K562 (cell line): ENCODE measurements around the gene MAB21L1. TPM values are rescaled to one million over a fixed set of nuclear protein-coding genes. Genes with fewer than 3 reads are reported as not detected.

ENCODE experiments used
- ATAC-seq: fragments of 200-7000 bp; cut with Tn5 transposase; 3 replicates; pipeline ENCODE4 v1.9.1; 2020; ENCODE audit warnings: moderate library complexity
- BruUV-seq: library from RNA; stranded (reverse); fragments of 400-500 nt; replicated peaks from 2 replicates; lab custom pipeline; 2021; lab: Mats Ljungman, UMichigan
- CTCF ChIA-PET: fragments of 300-600 bp; formaldehyde crosslinking; extraction: SDS; loops from one replicate; lab custom pipeline; 2021; ENCODE audit warnings: low intra/inter-chr PET ratio; lab: Yijun Ruan, JAX
- POLR2A ChIA-PET: fragments of 300-600, 350-650 bp; sonication (Branson Sonifier 250); formaldehyde crosslinking; extraction: SDS; loops from one replicate; lab custom pipeline; 2021; ENCODE audit warnings: antibody characterized with exemption, inconsistent platforms; lab: Yijun Ruan, JAX
- DNase-seq, 4 experiments: peaks; one replicate each; pipeline versions ENCODE4 v3.0.0 to v3.0.0-alpha.2; 2011 to 2018; ENCODE audit warnings: low spot score in 3 of 4, mixed read lengths in 3 of 4; ENCODE audit errors: extremely low read depth in 1 of 4
- FAIRE-seq: peaks from 2 replicates; lab custom pipeline; 2011; peaks lifted over from hg19 to GRCh38; lab: Jason Lieb, UNC
- H2AFZ ChIP-seq: 2 replicates; pipeline ENCODE4 v1.6.0; 2011; ENCODE audit warnings: low read depth, low read length, control low read depth, inconsistent platforms
- H3K27ac ChIP-seq: fragments of 200-600 bp; 3 replicates; pipeline ENCODE4 v1.8.0; 2011; ENCODE audit warnings: low read depth, mild to moderate bottlenecking, control low read depth, inconsistent platforms, low read length, moderate library complexity, mixed read lengths; ENCODE audit errors: extremely low read depth
- H3K27me3 ChIP-seq, 2 experiments: fragments of 300-600 bp in 1 of 2; 2 replicates in 1 of 2; 3 replicates in 1 of 2; pipeline versions ENCODE4 v1.6.0 to v1.8.0; 2011; ENCODE audit warnings: inconsistent platforms in 2 of 2, low read length in 2 of 2, mild to moderate bottlenecking in 1 of 2, mixed read lengths in 1 of 2, moderate library complexity in 1 of 2; ENCODE audit not compliant: control insufficient read depth in 2 of 2, insufficient read depth in 2 of 2
- H3K36me3 ChIP-seq: fragments of 300-600 bp; 3 replicates; pipeline ENCODE4 v1.8.0; 2011; ENCODE audit warnings: mild to moderate bottlenecking, low read length, inconsistent platforms; ENCODE audit not compliant: control insufficient read depth, insufficient read depth
- H3K4me1 ChIP-seq, 2 experiments: fragments of 200-600 bp in 1 of 2; replicated peaks in 1 of 2; 2 replicates in 1 of 2; 3 replicates in 1 of 2; pipeline versions ENCODE4 v1.5.1 to v1.8.0; 2011; ENCODE audit warnings: inconsistent platforms in 2 of 2, low read length in 2 of 2, mild to moderate bottlenecking in 1 of 2, mixed read lengths in 1 of 2, moderate library complexity in 1 of 2; ENCODE audit not compliant: control insufficient read depth in 2 of 2, insufficient read depth in 2 of 2
- H3K4me2 ChIP-seq: 2 replicates; pipeline ENCODE4 v1.6.1; 2011; ENCODE audit warnings: low read length, control low read depth, inconsistent platforms, mixed read lengths; ENCODE audit not compliant: insufficient read depth
- H3K4me3 ChIP-seq: fragments of 200-600 bp; sonication (generic), shearing (Covaris generic); 2 replicates; pipeline ENCODE4 v1.5.1; 2016; ENCODE audit warnings: control low read depth, inconsistent platforms
- H3K79me2 ChIP-seq: fragments of 200-600 bp; 3 replicates; pipeline ENCODE4 v1.8.0; 2011; ENCODE audit warnings: low read length, inconsistent platforms; ENCODE audit not compliant: control insufficient read depth, insufficient read depth
- H3K9ac ChIP-seq, 2 experiments: 2 replicates each; pipeline versions ENCODE4 v1.6.0 to v1.6.1; 2011; ENCODE audit warnings: low read depth in 2 of 2, low read length in 2 of 2, control low read depth in 1 of 2, inconsistent platforms in 1 of 2, mild to moderate bottlenecking in 1 of 2, mixed read lengths in 1 of 2; ENCODE audit not compliant: insufficient read depth in 1 of 2
- H3K9me1 ChIP-seq: one replicate; pipeline ENCODE4 v1.6.0; 2011; ENCODE audit warnings: inconsistent platforms, mild to moderate bottlenecking, low read length, moderate library complexity; ENCODE audit not compliant: control insufficient read depth, insufficient read depth
- H3K9me3 ChIP-seq: replicated peaks from 2 replicates; pipeline ENCODE4 v1.5.1; 2011; ENCODE audit warnings: low read depth, low read length, inconsistent platforms; ENCODE audit not compliant: control insufficient read depth, insufficient read depth
- H4K20me1 ChIP-seq: replicated peaks from 2 replicates; pipeline ENCODE4 v1.6.1; 2011; ENCODE audit warnings: low read length, inconsistent platforms, mixed read lengths; ENCODE audit not compliant: control insufficient read depth, insufficient read depth
- FOXA3 ChIP-seq, 2 experiments: fragments of 450-650 bp in 1 of 2; sonication (generic) in 1 of 2; formaldehyde crosslinking; IDR thresholded peaks in 1 of 2; conservative IDR thresholded peaks in 1 of 2; 2 replicates each; pipeline versions ENCODE4 v1.4.0 to v1.8.0; 2020 to 2022; ENCODE audit warnings: mild to moderate bottlenecking in 2 of 2, missing genetic modification reagents in 1 of 2
- NCOA4 ChIP-seq: fragments of 450-650 bp; IDR thresholded peaks from 2 replicates; pipeline ENCODE4 v1.6.1; 2018; ENCODE audit warnings: mild to moderate bottlenecking; ENCODE audit not compliant: partially characterized antibody
- RBM25 ChIP-seq: fragments of 200-400 bp; formaldehyde crosslinking; IDR thresholded peaks from 2 replicates; pipeline ENCODE4 v1.6.1; 2018; ENCODE audit warnings: low read length, low read depth, moderate library complexity; ENCODE audit not compliant: severe bottlenecking
- SAFB2 ChIP-seq: fragments of 200-400 bp; formaldehyde crosslinking; IDR thresholded peaks from 2 replicates; pipeline ENCODE4 v1.6.1; 2018; ENCODE audit warnings: borderline replicate concordance, low read length, low read depth, moderate library complexity; ENCODE audit not compliant: severe bottlenecking
- SP1 ChIP-seq: sonication (generic); formaldehyde crosslinking; IDR thresholded peaks from 2 replicates; pipeline ENCODE4 v1.8.1; 2022; ENCODE audit warnings: mild to moderate bottlenecking, missing genetic modification reagents
- YBX1 ChIP-seq: fragments of 450-650 bp; IDR thresholded peaks from 2 replicates; pipeline ENCODE4 v1.7.1; 2016; ENCODE audit warnings: mild to moderate bottlenecking
- ZBTB1 ChIP-seq: sonication (generic); formaldehyde crosslinking; IDR thresholded peaks from 2 replicates; pipeline ENCODE4 v1.8.1; 2023; ENCODE audit warnings: missing genetic modification reagents, low read depth, mild to moderate bottlenecking, borderline replicate concordance
- ZNF165 ChIP-seq: fragments of 250-450 bp; sonication (Bioruptor Pico); IDR thresholded peaks from 2 replicates; pipeline ENCODE4 v1.4.0; 2020; ENCODE audit warnings: borderline replicate concordance
- ZNF695 ChIP-seq: fragments of 450-650 bp; formaldehyde crosslinking; IDR thresholded peaks from 2 replicates; pipeline ENCODE4 v1.4.0; 2020; ENCODE audit warnings: mild to moderate bottlenecking, moderate library complexity
- WGBS: fragments of 100-300 bp; shearing (Covaris generic); methylation state at CpG from one replicate; pipeline ENCODE4 v1.1.6; 2016; ENCODE audit warnings: low coverage, mixed read lengths; ENCODE audit not compliant: insufficient coverage; ENCODE audit errors: missing lambda C conversion rate; 5-methylcytosine and 5-hydroxymethylcytosine counted together
- in situ Hi-C: fragments of 300-500 bp; cut with MboI; formaldehyde crosslinking; loops from 4 replicates; pipeline ENCODE4 v1.15.0; 2018; ENCODE audit warnings: inconsistent platforms, mixed read lengths
- intact Hi-C: fragments of 100-400 bp; cut with micrococcal nuclease; formaldehyde crosslinking; loops from 2 replicates; pipeline ENCODE4 v1.14.2; 2022
- polyA plus RNA-seq, 8 experiments: library from polyadenylated mRNA; depleted of rRNA in 4 of 8; stranded (reverse) in 5 of 8; unstranded in 3 of 8; fragments of >200 nt; fragmentation: Nextera tagmentation in 2 of 8; fragmentation: Illumina TruSeq in 1 of 8; extraction: Ambion mirVana in 2 of 8; extraction: Trizol in 1 of 8; gene quantifications; 2 replicates each; pipeline versions ENCODE4 v1.2.1 to v1.2.3, GENCODE V29; 2011 to 2014; ENCODE audit warnings: inconsistent platforms in 1 of 8, missing spikeins in 1 of 8
- total RNA-seq, 7 experiments: library from RNA; depleted of rRNA in 6 of 7; stranded (reverse); fragments of >200 nt in 6 of 7; fragmentation: Illumina TruSeq in 2 of 7; extraction: Trizol in 2 of 7; gene quantifications; 2 replicates each; pipeline versions ENCODE4 v1.2.1 to v1.2.3, GENCODE V29; 2011 to 2021; ENCODE audit warnings: low replicate concordance in 1 of 7
- TF ChIP-seq, protein P1 (sequence below), 2 experiments: fragments of 150-350 bp in 1 of 2; IDR thresholded peaks; 2 replicates each; pipeline ENCODE4 v1.6.1; 2012 to 2016; ENCODE audit warnings: low read depth in 2 of 2, low read length in 2 of 2, mild to moderate bottlenecking in 1 of 2, moderate library complexity in 1 of 2
- TF ChIP-seq, protein P2 (sequence below): fragments of 250-450 bp; sonication (Bioruptor Pico); IDR thresholded peaks from 2 replicates; pipeline ENCODE4 v1.5.0; 2021

MAB21L1 gene
- total and polyA plus RNA-seq, 9 of the 15 experiments (the other 6 are each of a cell fraction or from before 2014, with no cell fraction given), result not detected

DNA sequence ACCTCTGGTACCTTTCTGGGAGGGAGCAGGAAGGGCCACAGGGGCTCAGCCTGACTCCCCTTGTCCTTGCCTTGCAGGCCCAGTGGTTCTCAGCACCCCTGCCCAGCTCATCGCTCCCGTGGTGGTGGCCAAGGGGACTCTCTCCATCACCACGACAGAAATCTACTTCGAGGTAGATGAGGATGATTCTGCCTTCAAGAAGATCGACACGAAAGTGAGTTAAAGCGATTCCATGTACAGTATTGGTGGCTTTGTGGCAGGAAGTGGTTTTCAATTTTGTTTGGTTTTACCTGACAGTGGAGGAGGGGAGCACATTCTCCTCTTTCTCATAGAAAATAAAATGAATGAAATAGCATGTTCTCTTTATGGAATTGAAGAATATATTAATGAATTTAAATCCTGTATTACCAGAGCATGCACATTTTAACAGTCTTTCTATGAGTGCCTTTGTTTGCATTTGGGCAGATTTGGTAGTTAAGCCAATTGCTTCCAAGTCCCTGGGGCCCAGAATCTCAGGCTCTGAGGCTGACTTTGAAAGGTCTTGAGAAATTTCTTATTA is 4.1 kb downstream of the MAB21L1 start:
- POLR2A ChIA-PET, result no interaction called here
- H3K27me3 ChIP-seq, result peaks cover 0 to 8% of the 10 kb centered on the region in 2 experiments; a peak in 2 of 5 replicates
- BruUV-seq, result no TSS peak
- no peak for FAIRE-seq
- 2% methylated on average over 7 of the region's 7 CpGs for WGBS
- no peaks in the 10 kb centered on the region for H3K9me3 ChIP-seq
- H3K27ac ChIP-seq, result no peak overlapping the region
- in situ Hi-C loops, result no loop called here
- H3K4me3 ChIP-seq, result no peak overlapping the region
- H4K20me1 ChIP-seq, result no peaks in the 10 kb centered on the region
- TF ChIP-seq FOXA3 (CRISPR knock-in tag; conservative IDR thresholded peaks at IDR 0.05 in 1 of 2, IDR thresholded peaks at IDR 0.05 in 1 of 2), result no peak
- no peak for TF ChIP-seq RBM25
- no peak for TF ChIP-seq YBX1
- H3K9me1 ChIP-seq, result no peaks in the 10 kb centered on the region
- no peaks in the 10 kb centered on the region for H3K4me1 ChIP-seq
- ATAC-seq, result no peak
- intact Hi-C loops, result no loop called here
- no peak for DNase-seq
- CTCF ChIA-PET, result no interaction called here
- no peak overlapping the region for H2AFZ ChIP-seq
- no peaks in the 10 kb centered on the region for H3K79me2 ChIP-seq
- no peak overlapping the region for H3K9ac ChIP-seq
- H3K36me3 ChIP-seq, result no peaks in the 10 kb centered on the region
- H3K4me2 ChIP-seq, result no peak overlapping the region

DNA sequence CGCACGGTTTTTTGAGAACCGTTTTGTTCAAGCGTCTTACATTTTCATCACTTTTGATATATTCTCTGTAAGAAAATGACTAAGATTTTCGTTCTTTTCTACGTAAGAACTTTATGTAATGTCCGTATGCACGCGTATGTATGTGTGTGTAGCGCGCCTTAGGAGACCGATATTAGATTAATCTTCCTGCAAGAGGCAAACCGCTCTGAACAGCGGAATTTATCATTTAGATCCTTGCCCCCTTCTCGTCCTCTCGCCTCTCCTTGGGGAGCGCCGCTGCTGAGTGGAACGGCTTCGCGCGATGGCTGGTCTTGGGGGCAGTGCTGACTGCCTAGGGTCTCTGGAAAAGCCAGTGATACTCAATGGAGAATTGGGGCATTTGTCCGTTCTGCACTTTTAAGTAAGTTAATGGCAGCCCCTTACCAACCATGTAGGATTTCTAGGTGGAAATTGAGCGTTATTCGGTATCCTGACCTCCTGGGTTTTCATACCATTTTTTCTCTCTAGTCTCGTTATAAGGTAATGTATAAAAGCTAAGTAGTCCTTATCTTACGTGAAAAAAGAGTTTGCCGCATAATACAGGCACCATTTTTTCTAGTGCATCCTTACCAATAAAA is 4.7 kb downstream of the MAB21L1 start:
- Histone ChIP-seq H3K9me3 (no peaks in the 10 kb centered on the region), H2AFZ (no peak overlapping the region), H4K20me1 (no peaks in the 10 kb centered on the region), H3K79me2 (no peaks in the 10 kb centered on the region), H3K9ac (no peak overlapping the region), H3K4me1 (no peaks in the 10 kb centered on the region), H3K4me2 (no peak overlapping the region), H3K36me3 (no peaks in the 10 kb centered on the region), H3K27ac (no peak overlapping the region), H3K4me3 (no peak overlapping the region), H3K9me1 (no peaks in the 10 kb centered on the region), H3K27me3 (peaks cover 0 to 8% of the 10 kb centered on the region in 2 experiments; a peak in 2 of 5 replicates)
- FAIRE-seq, result no peak
- no TSS peak for BruUV-seq
- CTCF ChIA-PET, result no interaction called here
- intact Hi-C loops, result no loop called here
- DNase-seq, result no peak
- POLR2A ChIA-PET, result no interaction called here
- ATAC-seq, result no peak
- 7% methylated on average over 28 of the region's 28 CpGs for WGBS
- TF ChIP-seq SP1 (CRISPR knock-in tag), result no peak
- TF ChIP-seq NCOA4, result no peak
- no peak for TF ChIP-seq ZBTB1 (CRISPR knock-in tag)
- TF ChIP-seq ZNF165 (CRISPR knock-in tag), result no peak
- no peak for TF ChIP-seq SAFB2
- TF ChIP-seq ZNF695 (CRISPR knock-in tag), result no peak
- TF ChIP-seq, protein P1, sequence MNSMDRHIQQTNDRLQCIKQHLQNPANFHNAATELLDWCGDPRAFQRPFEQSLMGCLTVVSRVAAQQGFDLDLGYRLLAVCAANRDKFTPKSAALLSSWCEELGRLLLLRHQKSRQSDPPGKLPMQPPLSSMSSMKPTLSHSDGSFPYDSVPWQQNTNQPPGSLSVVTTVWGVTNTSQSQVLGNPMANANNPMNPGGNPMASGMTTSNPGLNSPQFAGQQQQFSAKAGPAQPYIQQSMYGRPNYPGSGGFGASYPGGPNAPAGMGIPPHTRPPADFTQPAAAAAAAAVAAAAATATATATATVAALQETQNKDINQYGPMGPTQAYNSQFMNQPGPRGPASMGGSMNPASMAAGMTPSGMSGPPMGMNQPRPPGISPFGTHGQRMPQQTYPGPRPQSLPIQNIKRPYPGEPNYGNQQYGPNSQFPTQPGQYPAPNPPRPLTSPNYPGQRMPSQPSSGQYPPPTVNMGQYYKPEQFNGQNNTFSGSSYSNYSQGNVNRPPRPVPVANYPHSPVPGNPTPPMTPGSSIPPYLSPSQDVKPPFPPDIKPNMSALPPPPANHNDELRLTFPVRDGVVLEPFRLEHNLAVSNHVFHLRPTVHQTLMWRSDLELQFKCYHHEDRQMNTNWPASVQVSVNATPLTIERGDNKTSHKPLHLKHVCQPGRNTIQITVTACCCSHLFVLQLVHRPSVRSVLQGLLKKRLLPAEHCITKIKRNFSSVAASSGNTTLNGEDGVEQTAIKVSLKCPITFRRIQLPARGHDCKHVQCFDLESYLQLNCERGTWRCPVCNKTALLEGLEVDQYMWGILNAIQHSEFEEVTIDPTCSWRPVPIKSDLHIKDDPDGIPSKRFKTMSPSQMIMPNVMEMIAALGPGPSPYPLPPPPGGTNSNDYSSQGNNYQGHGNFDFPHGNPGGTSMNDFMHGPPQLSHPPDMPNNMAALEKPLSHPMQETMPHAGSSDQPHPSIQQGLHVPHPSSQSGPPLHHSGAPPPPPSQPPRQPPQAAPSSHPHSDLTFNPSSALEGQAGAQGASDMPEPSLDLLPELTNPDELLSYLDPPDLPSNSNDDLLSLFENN (IDR thresholded peaks at IDR 0.05; ENCODE audit: low read depth in 2 of 2, low read length in 2 of 2), result no peak
- TF ChIP-seq, protein P2, sequence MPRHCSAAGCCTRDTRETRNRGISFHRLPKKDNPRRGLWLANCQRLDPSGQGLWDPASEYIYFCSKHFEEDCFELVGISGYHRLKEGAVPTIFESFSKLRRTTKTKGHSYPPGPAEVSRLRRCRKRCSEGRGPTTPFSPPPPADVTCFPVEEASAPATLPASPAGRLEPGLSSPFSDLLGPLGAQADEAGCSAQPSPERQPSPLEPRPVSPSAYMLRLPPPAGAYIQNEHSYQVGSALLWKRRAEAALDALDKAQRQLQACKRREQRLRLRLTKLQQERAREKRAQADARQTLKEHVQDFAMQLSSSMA (CRISPR knock-in tag), result no peak
- in situ Hi-C loops, result no loop called here
